Hematopoietic multipotent progenitor cell treated with erythropoietin and hydrocortisone succinate and interleukin-3 and kit ligand, for 17 days (in vitro differentiated cells): ENCODE measurements around the gene ADD3.
"Not testable (repeated sequence)": the region's sequence is repeated elsewhere in the genome, so short reads cannot be mapped to it uniquely, and the experiment has no call there.

Experiments used
- DNase-seq: peaks from one replicate; pipeline ENCODE4 v3.0.0-alpha.2; 2015; ENCODE audit warnings: low spot score

Gene ADD3

DNA sequence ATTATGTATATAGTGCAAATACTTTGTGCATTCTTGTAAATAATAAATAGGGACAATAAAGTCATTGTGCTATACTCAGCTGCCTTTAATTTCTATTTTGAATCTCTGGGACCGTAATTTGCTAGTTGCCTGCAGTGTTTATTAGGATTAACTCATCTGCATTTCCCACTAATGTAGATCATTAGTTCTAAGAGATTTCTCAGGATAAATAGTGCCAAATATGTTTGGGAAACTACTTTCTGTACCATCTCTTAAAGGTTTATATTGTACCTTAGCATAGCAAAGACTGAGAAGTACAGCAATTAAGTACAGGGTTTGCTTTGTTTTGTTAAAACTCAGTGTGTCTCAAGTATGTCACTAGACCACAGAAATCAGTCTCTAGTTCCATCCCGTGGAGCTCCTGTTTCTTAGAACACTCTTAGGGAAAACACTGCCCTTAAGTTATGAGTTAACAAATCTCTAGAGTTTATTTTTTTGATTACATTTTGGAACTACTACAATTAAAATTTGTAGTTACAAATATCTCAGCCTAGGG, 26.0 kb downstream of the ADD3 start:
- no peak for DNase-seq

DNA sequence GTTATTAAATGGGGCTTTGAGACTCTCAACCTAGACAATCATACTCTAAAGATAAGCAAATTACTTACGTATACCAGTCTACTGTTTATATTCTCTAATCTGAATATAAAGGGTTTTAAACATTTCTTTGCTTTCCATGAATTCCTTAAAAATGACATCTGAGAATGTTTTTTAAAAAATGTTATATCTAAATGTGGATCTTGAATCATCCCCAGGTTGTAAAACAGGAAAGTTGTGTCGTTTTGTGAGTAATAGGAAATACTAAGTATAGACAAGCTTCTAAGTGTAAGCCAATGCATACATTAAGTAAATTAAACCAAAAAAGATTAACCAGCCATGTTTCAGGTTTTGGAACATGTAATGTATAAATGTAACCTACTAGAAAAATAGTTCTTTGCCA, 26.8 kb downstream of the ADD3 start:
- no peak for DNase-seq

DNA sequence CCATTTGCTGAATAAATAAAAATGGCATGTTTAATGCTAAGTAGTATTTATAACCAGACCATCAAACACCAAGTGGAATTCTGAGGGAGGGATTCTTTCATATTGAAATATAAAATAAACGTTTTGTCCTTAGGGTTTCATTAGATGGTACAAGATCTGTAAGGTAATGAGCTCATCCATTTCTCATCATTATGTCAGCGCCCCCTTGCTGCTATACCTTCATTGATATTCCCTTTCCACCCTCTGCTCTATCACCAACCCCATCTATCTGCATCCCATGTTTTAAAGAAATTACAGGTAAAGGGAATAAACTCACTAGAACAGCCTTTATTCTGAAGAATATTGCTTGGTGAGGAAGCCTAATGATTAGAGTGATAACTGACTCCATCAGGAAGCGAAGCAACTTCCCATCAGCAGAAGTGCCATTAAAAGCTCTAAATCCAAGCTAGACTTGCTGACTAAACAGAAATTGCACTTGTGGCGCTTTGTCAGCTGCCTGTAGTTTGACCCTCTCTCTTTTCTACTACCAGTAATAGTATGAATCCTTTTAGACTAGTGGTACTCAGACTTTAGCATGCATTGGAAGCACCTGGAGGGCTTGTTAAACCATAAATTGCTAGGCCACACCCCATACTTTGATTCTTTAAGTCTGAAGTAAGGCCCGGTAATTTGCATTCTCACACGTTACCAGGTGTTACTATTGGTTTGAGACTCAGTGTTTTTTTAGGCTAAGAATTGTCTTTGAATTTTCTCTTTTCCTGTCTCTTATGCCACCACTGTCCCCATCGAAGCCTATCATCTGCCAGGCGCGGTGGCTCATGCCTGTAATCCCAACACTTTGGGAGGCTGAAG, 27.5 kb downstream of the ADD3 start:
- no peak for DNase-seq

DNA sequence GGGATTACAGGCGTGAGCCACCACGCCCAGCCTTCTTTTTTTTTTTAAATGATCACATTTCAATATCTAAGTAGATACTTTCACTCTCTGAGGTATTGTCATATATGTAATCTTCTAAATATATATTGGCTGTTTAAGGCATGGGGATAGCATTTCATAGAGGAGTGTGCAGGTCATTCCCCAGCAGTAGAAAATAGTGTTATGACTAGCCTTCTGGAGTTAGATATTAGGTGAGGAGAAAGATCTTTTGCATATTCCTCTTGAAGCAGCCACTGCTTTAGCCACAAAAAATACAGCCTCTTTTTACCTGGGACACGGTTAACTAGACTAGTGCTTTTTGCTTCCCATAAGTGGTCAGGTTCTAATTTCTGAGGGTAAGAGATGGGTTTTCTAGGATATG, 28.9 kb downstream of the ADD3 start:
- DNase-seq, result no peak

DNA sequence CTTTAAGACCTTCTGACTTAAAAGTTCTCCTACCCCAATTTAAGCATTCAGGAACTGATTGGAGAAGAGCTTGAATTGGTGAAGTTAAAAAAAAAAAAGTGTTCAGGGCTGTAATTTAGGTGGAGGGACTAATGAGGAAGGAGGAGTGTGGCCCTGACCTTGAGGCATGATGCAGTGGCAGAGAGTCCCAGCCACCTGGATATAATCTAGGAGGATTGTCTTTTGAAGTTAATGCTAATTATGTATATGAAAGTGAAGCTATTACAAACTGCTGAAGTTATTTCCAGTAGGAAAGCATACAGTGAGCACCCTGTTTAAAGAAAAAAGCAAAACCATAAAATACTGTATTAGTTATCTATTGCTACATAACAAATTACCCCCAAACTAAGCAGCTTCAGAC, 31.5 kb downstream of the ADD3 start:
- DNase-seq, result no peak

DNA sequence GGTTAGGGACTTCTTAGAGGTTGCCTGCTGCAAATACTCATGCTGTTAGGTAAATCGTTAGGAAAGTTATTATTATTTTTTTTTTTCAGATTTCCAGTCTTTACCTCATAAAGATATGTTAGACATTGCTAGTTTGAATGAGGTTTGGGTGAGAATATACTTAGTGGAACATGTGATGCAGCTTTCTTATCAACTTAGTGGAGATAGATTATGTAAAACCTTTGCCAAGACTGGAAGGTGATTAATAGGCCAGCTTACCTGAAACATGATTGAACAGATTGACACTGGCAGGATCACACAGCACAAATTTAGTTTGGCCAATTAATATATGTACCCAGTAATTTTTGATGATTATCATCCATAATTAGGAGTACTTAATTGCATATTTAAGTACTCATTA, 32.3 kb downstream of the ADD3 start:
- no peak for DNase-seq

DNA sequence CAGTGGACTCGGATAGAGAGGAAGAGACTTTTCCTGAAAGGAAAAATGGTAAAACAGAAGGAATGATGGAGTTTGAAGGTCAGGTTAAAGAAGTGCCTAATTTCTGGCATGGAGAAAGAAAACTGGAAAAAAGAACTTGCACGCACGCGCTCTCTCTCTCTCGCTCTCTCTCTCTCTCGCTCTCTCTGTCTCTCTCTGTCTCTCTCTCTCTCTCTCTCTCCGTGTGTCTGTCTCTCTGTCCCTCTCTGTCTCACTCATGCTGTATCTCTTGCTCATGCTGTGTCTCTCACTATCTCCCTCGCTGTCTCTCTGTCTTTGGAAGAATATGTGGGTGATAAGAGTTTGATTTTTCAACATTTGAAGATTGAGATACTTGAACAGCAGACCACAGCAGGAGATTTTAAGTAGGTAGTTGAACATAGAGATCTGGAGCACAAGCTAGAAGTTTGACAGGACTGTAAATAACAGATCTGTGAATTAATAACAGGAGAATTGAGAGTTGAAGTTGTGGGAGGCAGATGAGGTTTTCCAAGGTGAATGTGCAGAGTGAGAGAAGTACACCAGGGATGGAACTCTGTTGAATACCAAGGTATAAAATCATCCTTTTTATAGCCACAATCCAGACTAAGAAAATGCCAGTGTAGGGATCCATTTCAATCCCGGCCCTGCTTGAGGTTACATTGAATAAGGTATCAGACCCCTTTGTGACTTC, 33.1 kb downstream of the ADD3 start:
- DNase-seq, result no peak

DNA sequence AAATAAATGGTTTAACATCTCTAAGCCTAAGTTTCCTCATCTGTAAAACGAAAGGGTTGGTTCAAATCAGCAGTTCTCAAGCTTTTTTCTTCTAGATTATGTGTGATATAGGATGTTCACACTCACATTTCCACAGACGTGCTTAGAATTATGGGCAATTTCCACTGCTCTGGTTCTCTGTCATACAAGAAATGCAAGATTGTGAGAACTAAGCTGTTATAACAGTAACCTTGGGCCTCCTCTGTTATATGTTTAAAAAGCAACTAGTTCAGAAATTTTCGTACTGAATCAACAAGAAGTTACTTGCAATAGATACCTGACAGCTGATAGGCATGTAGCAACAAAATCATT, 33.7 kb downstream of the ADD3 start:
- DNase-seq, result no peak

DNA sequence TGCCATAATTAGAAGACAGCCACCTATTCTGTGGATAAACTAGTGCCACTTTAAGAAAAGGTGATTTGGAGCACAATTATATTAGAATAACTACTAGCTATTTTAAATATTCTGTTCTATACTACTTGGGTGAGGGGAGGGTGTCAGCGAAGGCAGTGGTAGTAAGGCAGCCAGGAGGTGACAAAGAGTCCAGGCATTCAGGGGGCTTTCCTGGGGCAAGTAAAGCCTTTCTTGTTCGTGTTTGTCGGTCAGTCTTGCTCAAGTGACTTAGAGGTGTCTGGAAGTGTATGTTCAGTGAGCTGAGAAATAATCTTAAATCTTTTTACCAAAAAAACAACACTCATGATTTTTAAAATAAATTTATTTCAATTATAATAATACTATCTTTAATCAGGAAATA, 34.4 kb downstream of the ADD3 start:
- no peak for DNase-seq

DNA sequence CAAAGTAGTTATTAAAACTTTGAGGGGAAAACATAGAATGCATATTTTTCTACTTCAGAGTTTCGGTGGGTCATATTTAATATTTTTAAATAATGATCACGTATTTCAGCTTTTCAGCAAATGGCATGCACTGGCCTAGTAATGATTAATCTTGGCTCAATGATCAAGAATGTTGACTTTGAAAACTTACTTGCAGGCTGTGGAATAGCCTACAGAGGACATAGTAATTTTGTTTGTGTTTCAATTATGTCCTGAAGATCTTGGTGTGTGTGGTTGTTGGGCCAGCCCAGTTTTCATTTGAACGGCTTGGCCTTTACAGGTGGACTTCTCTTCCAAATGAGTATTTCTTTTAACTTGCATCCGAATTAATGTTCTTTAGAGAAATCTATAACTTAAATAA, 35.1 kb downstream of the ADD3 start:
- no peak for DNase-seq

DNA sequence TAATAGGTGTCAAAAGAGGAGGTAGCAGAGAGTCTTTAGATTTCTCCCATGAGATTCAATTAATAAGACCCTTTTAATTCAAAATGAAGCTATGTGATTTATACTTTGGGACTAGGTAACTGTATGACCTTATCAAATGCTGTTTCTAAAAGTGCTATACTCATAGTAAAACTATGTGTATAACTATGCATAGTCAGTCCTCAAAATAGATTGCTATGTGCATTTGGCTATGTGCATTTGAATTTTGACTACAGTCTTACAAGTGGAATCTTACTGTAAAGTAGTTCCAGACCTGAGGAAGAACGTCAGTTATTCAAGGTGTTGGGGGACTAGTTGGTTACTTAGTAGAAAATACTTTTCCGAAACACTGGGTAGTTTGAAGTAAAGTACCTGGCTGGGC, 36.9 kb downstream of the ADD3 start:
- no peak for DNase-seq

DNA sequence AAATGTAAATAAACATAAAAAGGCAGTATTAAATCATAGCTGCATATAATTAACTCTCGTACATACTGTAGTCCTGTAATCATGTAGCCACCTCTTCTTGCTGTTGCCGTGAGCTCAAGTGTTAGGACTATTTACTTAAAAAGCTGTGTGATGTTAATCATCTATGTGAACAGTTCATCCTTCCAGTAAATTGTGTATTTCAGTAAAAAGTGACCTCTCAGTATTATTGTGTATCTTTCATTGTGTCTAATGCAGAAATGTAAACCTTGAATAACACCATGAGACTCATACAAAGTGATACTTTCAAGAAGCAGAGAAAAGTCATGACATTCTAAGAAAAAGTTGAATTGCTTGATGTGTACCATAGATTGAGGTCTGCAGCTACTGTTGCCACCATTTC, 38.0 kb downstream of the ADD3 start:
- no peak for DNase-seq

DNA sequence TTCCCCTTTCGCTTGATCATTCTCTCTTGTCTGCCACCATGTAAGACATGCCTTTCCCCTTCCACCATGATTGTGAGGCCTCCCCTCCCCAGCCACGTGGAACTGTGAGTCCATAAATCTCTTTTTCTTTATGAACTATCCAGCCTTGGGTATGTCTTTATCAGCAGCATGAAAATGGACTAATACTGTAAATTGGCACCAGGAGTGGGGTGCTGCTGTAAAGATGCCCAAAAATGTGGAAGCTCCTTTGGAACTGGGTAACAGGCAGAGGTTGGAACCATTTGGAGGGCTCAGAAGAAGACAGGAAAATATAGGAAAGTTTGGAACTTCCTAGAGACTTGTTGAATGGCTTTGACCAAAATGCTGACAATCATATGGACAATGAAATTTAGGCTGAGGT, 40.4 kb downstream of the ADD3 start:
- DNase-seq, result not testable (repeated sequence)

DNA sequence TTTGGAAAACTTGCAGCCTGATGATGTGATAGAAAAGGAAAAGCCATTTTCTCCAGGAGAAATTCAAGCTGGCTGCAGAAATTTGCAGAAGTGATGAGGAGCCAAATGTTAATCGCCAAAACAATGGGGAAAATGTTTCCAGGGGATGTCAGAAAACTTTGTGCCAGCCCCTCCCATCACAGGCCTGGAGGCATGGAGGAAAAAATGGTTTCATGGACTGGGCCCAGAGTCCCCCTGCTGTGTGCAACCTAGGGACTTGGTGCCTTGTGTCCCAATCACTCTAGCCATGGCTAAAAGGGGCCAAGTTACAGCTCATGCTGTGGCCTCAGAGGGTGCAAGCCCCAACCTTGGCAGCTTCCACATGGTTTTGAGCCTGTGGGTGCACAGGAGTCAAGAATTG, 41.0 kb downstream of the ADD3 start:
- no peak for DNase-seq

DNA sequence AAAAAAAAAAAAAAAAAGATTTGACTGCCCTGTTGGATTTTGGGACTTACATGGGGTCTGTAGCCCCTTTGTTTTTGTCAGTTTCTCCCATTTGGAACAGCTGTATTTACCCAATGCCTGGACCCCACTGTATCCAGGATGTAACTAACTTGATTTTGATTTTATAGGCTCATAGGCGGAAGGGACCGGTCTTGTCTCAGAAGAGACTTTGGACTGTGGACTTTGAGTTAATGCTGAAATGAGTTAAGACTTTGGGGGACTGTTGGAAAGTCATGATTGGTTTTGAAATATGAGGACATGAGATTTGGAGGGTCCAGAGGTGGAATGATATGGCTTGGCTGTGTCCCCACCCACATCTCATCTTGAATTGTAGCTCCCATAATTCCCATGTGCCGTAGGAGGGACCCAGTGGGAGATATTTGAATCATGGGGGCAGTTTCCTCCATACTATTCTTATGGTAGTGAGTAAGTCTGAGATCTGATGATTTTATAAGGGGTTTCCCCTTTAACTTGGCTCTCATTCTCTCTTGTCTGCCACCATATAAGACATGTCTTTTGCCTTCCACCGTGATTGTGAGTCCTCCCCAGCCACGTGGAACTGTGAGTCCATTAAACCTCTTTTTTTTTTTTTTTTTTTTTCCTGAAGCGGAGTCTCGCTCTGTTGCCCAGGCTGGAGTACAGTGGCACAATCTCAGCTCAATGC, 42.3 kb downstream of the ADD3 start:
- not testable (repeated sequence) for DNase-seq

DNA sequence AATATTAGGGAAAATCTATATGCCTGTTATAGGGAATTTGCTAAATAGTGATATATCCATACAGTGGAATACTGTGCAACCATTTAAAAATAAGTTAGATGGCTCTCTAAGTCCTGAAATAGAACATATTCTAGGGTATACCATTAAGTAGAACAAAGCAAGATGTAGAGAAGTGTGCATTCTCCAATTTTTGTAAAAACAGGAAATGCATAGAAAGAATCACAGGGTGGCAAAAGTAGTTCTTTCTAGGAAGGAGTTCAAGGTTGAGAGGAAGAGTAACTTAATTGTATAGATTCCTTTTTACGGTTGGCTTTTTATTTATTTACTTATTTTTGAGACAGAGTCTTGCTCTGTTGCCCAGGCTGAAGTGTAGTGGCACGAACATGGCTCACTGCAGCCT, 43.7 kb downstream of the ADD3 start:
- no peak for DNase-seq

DNA sequence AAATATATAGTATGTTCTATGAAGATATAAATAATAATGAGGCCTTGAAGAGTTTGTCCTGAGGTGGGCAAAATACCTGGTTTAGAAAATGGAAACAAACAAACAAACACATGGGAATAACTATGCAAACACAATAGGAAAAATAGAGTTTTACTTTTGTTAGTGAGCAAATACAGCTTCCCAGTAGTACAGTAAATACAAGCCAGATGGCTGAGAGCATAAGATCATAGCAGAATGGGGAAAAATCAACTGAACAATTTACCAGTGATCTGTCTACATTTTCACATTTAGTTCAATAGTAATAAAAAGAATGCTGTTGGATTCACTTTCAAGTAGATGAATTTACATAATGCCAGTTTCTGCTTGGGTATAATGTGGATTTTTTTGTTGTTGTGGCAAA, 45.1 kb downstream of the ADD3 start:
- DNase-seq, result no peak

DNA sequence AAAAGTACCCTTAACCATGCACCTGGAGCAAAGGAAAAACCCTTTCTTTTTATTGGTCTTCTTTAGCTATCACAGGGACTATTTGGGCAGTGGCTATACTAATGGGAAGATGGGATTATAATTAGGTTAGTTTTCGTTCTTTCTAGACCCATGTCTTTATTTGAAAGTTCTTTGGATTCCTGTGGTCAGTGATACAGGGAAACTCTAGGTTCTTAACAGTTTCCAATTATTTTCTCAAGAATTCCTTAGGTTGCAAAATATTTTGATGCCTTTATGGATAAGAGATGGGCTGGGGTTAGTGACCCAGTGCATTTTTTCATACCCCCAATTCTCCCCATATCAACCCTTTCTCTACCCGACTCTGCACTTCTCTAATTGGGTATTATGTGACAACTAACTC, 49.0 kb downstream of the ADD3 start:
- DNase-seq, result no peak

DNA sequence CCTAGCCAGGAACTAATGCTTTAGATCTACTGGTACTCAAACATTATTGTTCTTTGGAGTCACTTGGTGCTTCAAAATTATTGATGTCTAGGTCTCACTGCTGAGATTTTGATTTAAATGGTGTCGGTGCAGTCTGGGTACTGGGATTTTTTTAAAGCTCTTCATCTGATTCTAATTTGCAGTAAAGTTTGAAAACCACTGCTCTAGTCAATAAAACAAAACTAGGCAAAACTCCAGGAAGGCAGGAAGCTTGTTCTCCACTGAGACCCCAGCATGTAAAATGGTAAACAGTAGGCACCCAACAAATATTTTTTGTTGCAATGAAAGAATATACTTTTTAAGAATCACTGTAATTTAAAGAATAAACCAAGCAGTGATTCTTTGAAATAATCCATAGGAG, 49.7 kb downstream of the ADD3 start:
- DNase-seq, result no peak

DNA sequence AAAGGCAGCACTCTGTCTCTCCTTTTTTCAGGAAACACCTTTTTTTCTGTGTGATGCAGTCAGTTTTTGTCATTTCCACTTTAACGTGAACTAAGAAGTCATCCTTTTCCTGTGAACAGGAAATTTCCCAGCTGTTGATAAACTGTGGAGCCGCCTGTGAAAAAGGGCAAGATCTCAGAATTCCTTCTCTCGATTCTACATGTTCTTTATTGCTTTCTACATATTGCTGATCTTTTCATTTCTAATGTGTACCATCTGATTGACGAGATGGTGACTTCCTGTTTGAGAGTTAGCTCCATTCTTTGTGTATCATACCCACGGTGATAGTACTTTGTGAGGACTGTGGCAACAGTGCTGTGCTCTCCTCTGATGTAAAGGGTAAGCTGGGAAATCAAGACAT, 50.4 kb downstream of the ADD3 start:
- no peak for DNase-seq

DNA sequence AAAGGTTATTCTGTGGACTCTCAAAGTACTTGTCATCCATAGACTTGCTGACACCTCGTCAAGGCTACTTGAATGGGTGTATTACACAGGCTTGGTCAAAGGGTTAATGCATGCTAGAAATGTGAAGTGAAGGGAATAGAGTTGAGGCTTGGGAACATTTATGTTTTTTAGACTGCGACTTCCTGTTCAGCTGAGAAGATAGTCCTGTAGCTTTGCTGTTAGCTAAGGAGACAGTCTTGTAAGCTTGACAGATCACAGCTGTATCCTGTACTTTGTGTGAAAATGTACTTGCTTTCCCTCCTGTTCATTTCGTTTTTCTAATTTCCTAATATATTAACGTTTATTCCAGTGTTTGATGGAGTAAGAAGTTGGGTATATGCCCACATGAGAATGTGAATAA, 52.1 kb downstream of the ADD3 start:
- DNase-seq, result no peak

DNA sequence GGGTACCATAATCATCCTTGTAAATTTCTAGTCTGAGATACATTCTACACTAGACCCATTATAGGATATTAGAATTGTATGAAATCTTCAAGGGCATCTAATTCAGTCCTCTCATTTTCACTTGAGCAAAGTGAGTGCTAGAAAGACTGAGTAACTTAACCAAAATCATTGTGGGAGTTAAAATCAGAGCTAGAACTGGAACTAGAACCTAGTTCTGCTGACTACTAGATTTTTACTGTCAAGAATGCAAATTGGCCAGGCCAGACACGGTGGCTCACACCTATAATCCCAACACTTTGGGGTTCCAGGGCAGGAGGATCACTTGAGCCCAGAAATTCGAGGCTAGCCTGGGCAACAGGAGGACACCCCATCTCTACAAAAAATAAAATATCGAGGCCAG, 53.9 kb downstream of the ADD3 start:
- DNase-seq, result no peak

DNA sequence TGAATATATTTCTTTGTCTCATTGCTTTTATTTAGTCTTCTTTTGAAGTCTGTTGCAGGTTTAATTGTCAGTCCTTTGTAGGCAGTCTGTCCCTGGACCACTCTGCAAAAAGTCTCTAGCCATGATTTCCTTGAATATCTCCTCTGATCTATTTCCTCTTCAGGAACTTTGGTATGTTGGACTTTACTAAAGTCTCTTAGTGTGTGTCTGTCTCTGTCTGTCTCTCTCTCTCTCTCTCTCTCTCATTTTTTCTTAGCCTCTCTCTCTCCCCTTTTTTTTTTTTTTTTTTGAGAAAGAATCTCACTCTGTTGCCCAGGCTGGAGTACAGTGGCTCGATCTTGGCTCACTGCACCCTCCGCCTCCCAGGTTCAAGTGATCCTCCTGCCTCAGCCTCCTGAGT, 57.5 kb downstream of the ADD3 start:
- DNase-seq, result no peak
